Activated CD8-positive, alpha-beta T cell treated with anti-CD3 and anti-CD28 coated beads for 36 hours (primary cell): ENCODE results near the gene SHTN1. TPM values are rescaled to one million over a fixed set of nuclear protein-coding genes. Genes with fewer than 3 reads are reported as not detected.

ENCODE experiments used
- ATAC-seq: fragments of 200-7000 bp; cut with Tn5 transposase; one replicate; pipeline ENCODE4 v1.10.0; 2021; ENCODE audit warnings: mild to moderate bottlenecking, moderate library complexity
- CTCF ChIA-PET: fragments of 350-600 bp; sonication (Branson Sonifier 250); formaldehyde crosslinking; loops from one replicate; lab custom pipeline; 2021; ENCODE audit warnings: antibody characterized with exemption; lab: Charles Lee
- POLR2A ChIA-PET: fragments of 350-600 bp; sonication (Branson Sonifier 250); formaldehyde crosslinking; loops from one replicate; lab custom pipeline; 2021; ENCODE audit warnings: antibody characterized with exemption; lab: Charles Lee
- DNase-seq: peaks from one replicate; pipeline ENCODE4 v3.0.0-alpha.2; 2020
- H3K27ac Mint-ChIP-seq: one replicate; pipeline ENCODE4 v1.8.0; 2021; ENCODE audit warnings: mild to moderate bottlenecking, mixed read lengths
- H3K27me3 Mint-ChIP-seq: one replicate; pipeline ENCODE4 v1.8.0; 2021; ENCODE audit warnings: mixed read lengths
- H3K36me3 Mint-ChIP-seq: one replicate; pipeline ENCODE4 v1.8.0; 2021; ENCODE audit warnings: low read depth, mixed read lengths
- H3K4me1 Mint-ChIP-seq: one replicate; pipeline ENCODE4 v1.8.0; 2021; ENCODE audit warnings: low read depth, mixed read lengths
- H3K4me3 Mint-ChIP-seq: one replicate; pipeline ENCODE4 v1.8.0; 2021; ENCODE audit warnings: mild to moderate bottlenecking, moderate library complexity, mixed read lengths
- H3K9me3 Mint-ChIP-seq: one replicate; pipeline ENCODE4 v1.8.0; 2021; ENCODE audit warnings: mixed read lengths
- CTCF ChIP-seq: fragments of 200-600 bp; IDR thresholded peaks from one replicate; pipeline ENCODE4 v1.8.0; 2022; ENCODE audit warnings: antibody characterized with exemption, mild to moderate bottlenecking
- intact Hi-C: fragments of 100-400 bp; cut with micrococcal nuclease; formaldehyde crosslinking; loops from one replicate; pipeline ENCODE4 v1.10.0; 2022
- total RNA-seq, 2 experiments: library from RNA; stranded (reverse); gene quantifications; one replicate each; pipeline ENCODE4 v1.2.3, GENCODE V29; 2021

SHTN1 gene
- total RNA-seq: not detected

GRCh38 chr10:117005026-117005526, at the start of gene SHTN1:
SHTN1 (minus strand) TSS chr10:117005187; CDS start chr10:117005079, 108 bp downstream.
- no peak within 1 kb of the TSS for H3K27ac Mint-ChIP-seq
- ChIA-PET CTCF (interaction anchor here (1.1 kb wide), 1 partner anchor 170 kb away, joined by 5 read pairs; no protein-coding TSS in a partner anchor), POLR2A (no interaction called here)
- H3K36me3 Mint-ChIP-seq: no peaks in the 10 kb centered on the region
- H3K9me3 Mint-ChIP-seq: no peaks in the 10 kb centered on the region
- peak within 1 kb of the TSS; percentile 50 for H3K4me3 Mint-ChIP-seq
- no peaks in the 10 kb centered on the region for H3K4me1 Mint-ChIP-seq
- no peak for TF ChIP-seq CTCF
- ATAC-seq: peak; percentile 60
- intact Hi-C loops: no loop called here
- peaks cover 32% of the 10 kb centered on the region for H3K27me3 Mint-ChIP-seq
- peak; percentile 24 for DNase-seq

- Mint-ChIP-seq H3K27ac (no peak overlapping the region), H3K4me1 (no peaks in the 10 kb centered on the region), H3K4me3 (no peak overlapping the region), H3K9me3 (peaks cover 7% of the 10 kb centered on the region), H3K27me3 (peaks cover 5% of the 10 kb centered on the region), H3K36me3 (no peaks in the 10 kb centered on the region)
- ATAC-seq (no peak), DNase-seq (no peak)
- CTCF ChIA-PET: no interaction called here
- no peak for TF ChIP-seq CTCF
- POLR2A ChIA-PET: no interaction called here
- intact Hi-C loops: no loop called here
Measured at GRCh38 chr10:117053482-117053881, 48.5 kb upstream of the SHTN1 start.

GRCh38 chr10:117047947-117048346, 43.0 kb upstream of the SHTN1 start:
- POLR2A ChIA-PET: no interaction called here
- no peak overlapping the region for H3K4me3 Mint-ChIP-seq
- intact Hi-C loops: no loop called here
- no peak overlapping the region for H3K27ac Mint-ChIP-seq
- ATAC-seq (no peak), DNase-seq (no peak)
- H3K4me1 Mint-ChIP-seq: no peaks in the 10 kb centered on the region
- peaks cover 2% of the 10 kb centered on the region for H3K27me3 Mint-ChIP-seq
- TF ChIP-seq CTCF: no peak
- CTCF ChIA-PET: no interaction called here
- H3K9me3 Mint-ChIP-seq: peaks cover 11% of the 10 kb centered on the region
- H3K36me3 Mint-ChIP-seq: no peaks in the 10 kb centered on the region

GRCh38 chr10:117016266-117016665, 11.3 kb upstream of the SHTN1 start:
- Mint-ChIP-seq H3K4me1 (no peaks in the 10 kb centered on the region), H3K4me3 (no peak overlapping the region), H3K27me3 (peaks cover 2% of the 10 kb centered on the region), H3K9me3 (no peaks in the 10 kb centered on the region), H3K36me3 (no peaks in the 10 kb centered on the region), H3K27ac (no peak overlapping the region)
- ATAC-seq: no peak
- ChIA-PET CTCF (no interaction called here), POLR2A (no interaction called here)
- intact Hi-C loops: no loop called here
- no peak for DNase-seq
- no peak for TF ChIP-seq CTCF

- ATAC-seq (no peak), DNase-seq (no peak)
- Mint-ChIP-seq H3K36me3 (no peaks in the 10 kb centered on the region), H3K9me3 (no peaks in the 10 kb centered on the region), H3K27me3 (peaks cover 5% of the 10 kb centered on the region), H3K4me1 (no peaks in the 10 kb centered on the region), H3K4me3 (no peak overlapping the region), H3K27ac (no peak overlapping the region)
- ChIA-PET CTCF (no interaction called here), POLR2A (no interaction called here)
- TF ChIP-seq CTCF: no peak
- intact Hi-C loops: no loop called here
Measured at GRCh38 chr10:117014835-117015234, 9.8 kb upstream of the SHTN1 start.
